Measurements from ENCODE around the gene FERMT3.
A peak's percentile ranks its signal among the peaks of the same experiment; 100 is the strongest.

Gene FERMT3

DNA sequence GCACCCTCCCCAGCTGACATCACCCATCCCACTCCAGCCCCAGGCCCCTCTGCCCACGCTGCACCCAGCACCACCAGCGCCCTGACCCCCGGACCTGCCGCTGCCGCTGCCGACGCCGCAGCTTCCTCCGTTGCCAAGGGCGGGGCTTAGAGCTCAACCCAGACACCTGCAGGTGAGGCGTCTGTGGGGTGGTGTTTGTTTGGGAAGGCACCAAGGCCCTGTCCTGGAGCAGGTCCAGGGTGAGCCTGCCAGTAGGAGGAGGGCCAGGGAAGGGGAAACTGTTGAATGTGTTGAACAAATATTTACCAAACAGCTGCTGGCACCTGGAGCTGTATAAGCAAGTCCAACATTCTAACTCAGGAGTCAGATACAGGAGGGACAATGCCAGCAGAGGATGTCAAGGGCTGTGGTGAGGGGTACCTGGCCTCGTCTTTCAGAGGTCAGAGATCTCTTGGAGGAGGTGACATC is 31.0 kb downstream of the FERMT3 start:
- no peaks in the 10 kb centered on the region for H3K27me3 Mint-ChIP-seq (ENCODE audit: low read depth)
- no peaks in the 10 kb centered on the region for H3K9me3 Mint-ChIP-seq
- H3K4me3 Mint-ChIP-seq, result peak overlapping the region; percentile 61 to 68 (median 63)
- H3K36me3 Mint-ChIP-seq (ENCODE audit: low read depth), result peaks cover 9% of the 10 kb centered on the region
- TF ChIP-seq CTCF (IDR thresholded peaks at IDR 0.05; ENCODE audit: unreplicated experiment in 3 of 3), result no peak
- peaks cover 42% of the 10 kb centered on the region for H3K4me1 Mint-ChIP-seq
- peak overlapping the region; percentile 76 to 91 (median 86) for H3K27ac Mint-ChIP-seq

- Mint-ChIP-seq H3K4me3 (peak overlapping the region; percentile 18 to 70 (median 67)), H3K27me3 (ENCODE audit: low read depth) (no peaks in the 10 kb centered on the region), H3K36me3 (ENCODE audit: low read depth) (peaks cover 9% of the 10 kb centered on the region), H3K4me1 (peaks cover 42% of the 10 kb centered on the region), H3K9me3 (no peaks in the 10 kb centered on the region), H3K27ac (peak overlapping the region; percentile 76 to 98 (median 88))
- TF ChIP-seq CTCF (IDR thresholded peaks at IDR 0.05; ENCODE audit: unreplicated experiment in 3 of 3), result no peak
Measured at GRCh38 chr11:64238076-64238475, 31.6 kb downstream of the FERMT3 start.

- Mint-ChIP-seq H3K27me3 (ENCODE audit: low read depth) (no peaks in the 10 kb centered on the region), H3K27ac (peak overlapping the region; percentile 76 to 98 (median 88))
Measured at GRCh38 chr11:64238999-64239398, 32.5 kb downstream of the FERMT3 start.

GRCh38 chr11:64239662-64240434 is 33.3 kb downstream of the FERMT3 start:
- no peaks in the 10 kb centered on the region for H3K9me3 Mint-ChIP-seq
- H3K27ac Mint-ChIP-seq, result peak overlapping the region; percentile 98
- peaks cover 14% of the 10 kb centered on the region for H3K36me3 Mint-ChIP-seq (ENCODE audit: low read depth)
- no peaks in the 10 kb centered on the region for H3K27me3 Mint-ChIP-seq (ENCODE audit: low read depth)
- no peak for TF ChIP-seq CTCF (IDR thresholded peaks at IDR 0.05; ENCODE audit: unreplicated experiment in 3 of 3)
- peak overlapping the region; percentile 90 to 95 (median 92) for H3K4me3 Mint-ChIP-seq
- H3K4me1 Mint-ChIP-seq, result peaks cover 45% of the 10 kb centered on the region

More at GRCh38 chr11:64238999-64239398, 32.5 kb downstream of the FERMT3 start:
- H3K4me3 Mint-ChIP-seq, result peak overlapping the region; percentile 44 to 70 (median 67)
- no peaks in the 10 kb centered on the region for H3K9me3 Mint-ChIP-seq
- peaks cover 14% of the 10 kb centered on the region for H3K36me3 Mint-ChIP-seq (ENCODE audit: low read depth)
- H3K4me1 Mint-ChIP-seq, result peaks cover 45% of the 10 kb centered on the region
- no peak for TF ChIP-seq CTCF (IDR thresholded peaks at IDR 0.05; ENCODE audit: unreplicated experiment in 3 of 3)

DNA sequence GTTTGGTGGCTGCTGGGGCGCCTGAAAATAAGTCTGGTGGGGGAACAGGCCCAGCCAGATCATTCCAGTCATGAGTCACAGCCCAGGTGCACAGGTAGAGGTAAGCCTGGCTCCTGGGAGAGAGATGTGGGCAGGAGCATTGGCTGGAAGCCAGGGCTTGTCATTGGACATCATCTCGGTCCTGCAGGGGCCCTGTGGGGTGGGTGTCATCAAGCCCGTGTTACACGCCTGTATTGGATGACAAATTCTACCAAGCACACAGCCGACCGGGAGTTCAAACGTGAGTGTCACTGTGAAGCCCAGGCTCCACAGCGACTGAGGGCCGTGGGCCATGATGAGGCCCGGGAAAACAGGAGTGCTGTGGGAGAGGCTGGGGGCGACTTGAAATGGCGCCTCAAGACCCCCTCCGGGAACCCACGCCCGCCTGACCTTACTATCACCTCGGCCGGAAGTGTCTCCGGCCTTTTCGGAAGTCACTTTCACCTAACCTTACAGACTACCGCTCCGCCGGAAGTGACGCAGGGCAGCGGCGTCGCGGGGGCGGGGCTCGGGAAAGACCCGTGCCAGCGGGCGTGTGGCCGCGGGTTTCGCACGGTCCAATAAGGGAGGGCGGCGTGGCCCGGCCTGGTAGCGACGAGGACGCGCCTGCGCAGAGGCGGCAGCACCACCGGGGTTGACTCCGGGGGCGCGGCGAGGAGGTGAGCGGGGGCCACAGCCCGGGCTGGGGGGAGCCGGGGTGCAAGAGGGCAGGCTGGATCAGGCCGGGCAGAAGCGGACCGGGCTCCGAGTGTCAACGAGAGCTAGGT is 34.1 kb downstream of the FERMT3 start, which contains the start of gene FKBP2:
Gene FKBP2, plus strand, starts transcription at position 661 of the 806 bp plus-strand sequence. CDS start 1,293 bp downstream, outside the sequence.
- no peak for TF ChIP-seq CTCF (IDR thresholded peaks at IDR 0.05; ENCODE audit: unreplicated experiment in 3 of 3)
- Mint-ChIP-seq H3K4me1 (peaks cover 40% of the 10 kb centered on the region), H3K9me3 (no peaks in the 10 kb centered on the region), H3K27ac (peak within 1 kb of the TSS; percentile 98), H3K36me3 (ENCODE audit: low read depth) (peaks cover 14% of the 10 kb centered on the region), H3K4me3 (peak within 1 kb of the TSS; percentile 90 to 95 (median 92)), H3K27me3 (ENCODE audit: low read depth) (no peaks in the 10 kb centered on the region)

Measured in nephron (organoid).